Testis (tissue), 2 donors: Measurements from ENCODE around the gene EXOC4.

ENCODE experiments used
- CTCF ChIP-seq, 3 experiments: fragments of 450-650 bp in 2 of 3; fragments of 200-600 bp in 1 of 3; sonication (generic) in 1 of 3; IDR thresholded peaks; one replicate each; pipeline ENCODE4 v1.5.1; 2016 to 2019; ENCODE audit warnings: antibody characterized with exemption in 3 of 3, mild to moderate bottlenecking in 2 of 3, moderate library complexity in 1 of 3
- POLR2A ChIP-seq: fragments of 450-650 bp; IDR thresholded peaks from one replicate; pipeline ENCODE4 v1.6.1; 2017; ENCODE audit warnings: antibody characterized with exemption, mild to moderate bottlenecking, moderate library complexity

GRCh38 chr7:133275446-133276095, 22.7 kb downstream of the EXOC4 start:
- TF ChIP-seq CTCF (IDR thresholded peaks at IDR 0.05): no peak
- no peak for TF ChIP-seq POLR2A
